ENCODE results near the gene FDPS. TPM values are rescaled to one million over a fixed set of nuclear protein-coding genes. Genes with fewer than 3 reads are reported as not detected.

Gene FDPS
- total RNA-seq, 1 experiment from 2014 or later: 266 TPM

Other genes starting within 250 kb of the FDPS start
- gene EFNA4, start 245.1 kb upstream of the FDPS start, total RNA-seq (2014; rRNA removed; shearing (Covaris generic)): 24.4 and 26.9 TPM in 2 replicates
- 7.5 and 9.5 TPM in 2 replicates for gene EFNA3, start 230.0 kb upstream of the FDPS start, total RNA-seq (2014; rRNA removed; shearing (Covaris generic))
- gene EFNA1, start 181.0 kb upstream of the FDPS start, total RNA-seq (2014; rRNA removed; shearing (Covaris generic)): 14.6 and 28.0 TPM in 2 replicates
- 35.8 and 40.5 TPM in 2 replicates for gene SLC50A1, start 173.0 kb upstream of the FDPS start, total RNA-seq (2014; rRNA removed; shearing (Covaris generic))
- 53.2 and 72.4 TPM in 2 replicates for gene DPM3, start 168.3 kb upstream of the FDPS start, total RNA-seq (2014; rRNA removed; shearing (Covaris generic))
- 128 and 140 TPM in 2 replicates for gene KRTCAP2, start 135.6 kb upstream of the FDPS start, total RNA-seq (2014; rRNA removed; shearing (Covaris generic))
- gene TRIM46, start 135.0 kb upstream of the FDPS start, total RNA-seq (2014; rRNA removed; shearing (Covaris generic)): 0.37 and 1.1 TPM in 2 replicates
- 2.8 and 3.9 TPM in 2 replicates for gene THBS3, start 101.0 kb upstream of the FDPS start, total RNA-seq (2014; rRNA removed; shearing (Covaris generic))
- 79.5 and 82.1 TPM in 2 replicates for gene MTX1, start 100.2 kb upstream of the FDPS start, total RNA-seq (2014; rRNA removed; shearing (Covaris generic))
- gene ENTREP3, start 53.4 kb upstream of the FDPS start, total RNA-seq (2014; rRNA removed; shearing (Covaris generic)): 5.7 and 11.0 TPM in 2 replicates
- 72.7 and 133 TPM in 2 replicates for gene SCAMP3, start 46.5 kb upstream of the FDPS start, total RNA-seq (2014; rRNA removed; shearing (Covaris generic))
- gene CLK2, start 35.4 kb upstream of the FDPS start, total RNA-seq (2014; rRNA removed; shearing (Covaris generic)): 13.7 and 14.6 TPM in 2 replicates
- 0.52 TPM in 1 of 2 replicates, not detected in the other for gene HCN3, start 31.4 kb upstream of the FDPS start, total RNA-seq (2014; rRNA removed; shearing (Covaris generic))
- not detected in 2 replicates for gene PKLR, start 7.4 kb upstream of the FDPS start, total RNA-seq (2014; rRNA removed; shearing (Covaris generic))
- 27.5 and 33.8 TPM in 2 replicates for gene RUSC1, start 12.0 kb downstream of the FDPS start, total RNA-seq (2014; rRNA removed; shearing (Covaris generic))

Measured in H4 (cell line).